ENCODE data around the gene OR2T27.

DNA sequence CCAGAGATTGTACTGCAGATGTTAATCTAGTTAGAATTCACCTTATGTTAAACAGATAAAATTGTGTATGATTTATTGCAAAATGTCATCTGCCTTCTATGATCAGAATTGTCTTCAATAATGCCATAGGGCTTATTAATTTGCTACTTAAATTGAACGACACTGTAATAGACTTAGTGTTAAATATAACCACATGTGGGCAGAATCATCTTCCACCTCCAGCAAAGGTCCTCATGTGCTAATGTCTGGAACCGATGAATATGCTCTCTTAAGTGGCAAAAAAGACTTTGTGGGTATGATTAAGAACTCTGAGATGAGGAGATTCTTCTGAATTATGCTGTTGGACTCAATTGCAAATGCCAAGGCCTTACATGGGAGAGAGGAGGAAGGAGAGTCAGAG lies 24.8 kb downstream of the OR2T27 start:
- TF ChIP-seq, protein P1, sequence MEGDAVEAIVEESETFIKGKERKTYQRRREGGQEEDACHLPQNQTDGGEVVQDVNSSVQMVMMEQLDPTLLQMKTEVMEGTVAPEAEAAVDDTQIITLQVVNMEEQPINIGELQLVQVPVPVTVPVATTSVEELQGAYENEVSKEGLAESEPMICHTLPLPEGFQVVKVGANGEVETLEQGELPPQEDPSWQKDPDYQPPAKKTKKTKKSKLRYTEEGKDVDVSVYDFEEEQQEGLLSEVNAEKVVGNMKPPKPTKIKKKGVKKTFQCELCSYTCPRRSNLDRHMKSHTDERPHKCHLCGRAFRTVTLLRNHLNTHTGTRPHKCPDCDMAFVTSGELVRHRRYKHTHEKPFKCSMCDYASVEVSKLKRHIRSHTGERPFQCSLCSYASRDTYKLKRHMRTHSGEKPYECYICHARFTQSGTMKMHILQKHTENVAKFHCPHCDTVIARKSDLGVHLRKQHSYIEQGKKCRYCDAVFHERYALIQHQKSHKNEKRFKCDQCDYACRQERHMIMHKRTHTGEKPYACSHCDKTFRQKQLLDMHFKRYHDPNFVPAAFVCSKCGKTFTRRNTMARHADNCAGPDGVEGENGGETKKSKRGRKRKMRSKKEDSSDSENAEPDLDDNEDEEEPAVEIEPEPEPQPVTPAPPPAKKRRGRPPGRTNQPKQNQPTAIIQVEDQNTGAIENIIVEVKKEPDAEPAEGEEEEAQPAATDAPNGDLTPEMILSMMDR (IDR thresholded peaks at IDR 0.05), result no peak
- TF ChIP-seq POLR2AphosphoS5 (IDR thresholded peaks at IDR 0.05), result no peak
- TF ChIP-seq POLR2A (IDR thresholded peaks at IDR 0.05), result no peak
- no peak for TF ChIP-seq EP300 (IDR thresholded peaks at IDR 0.05)

All from stomach (tissue), 4 donors.